Activated T-helper 17 cell treated with anti-CD3 and anti-CD28 coated beads, Interleukin-2, amount 50 U/mL, for 72 hours (primary cell): ENCODE results near the gene TRAPPC2L. TPM values are rescaled to one million over a fixed set of nuclear protein-coding genes. Genes with fewer than 3 reads are reported as not detected.
A peak's percentile ranks its signal among the peaks of the same experiment; 100 is the strongest.

ENCODE experiments used
- ATAC-seq: fragments of 150-1000 bp; cut with Tn5 transposase; replicated peaks from 2 replicates; pipeline ENCODE4 v1.10.0; 2021; ENCODE audit warnings: mild to moderate bottlenecking, moderate library complexity
- H3K27ac Mint-ChIP-seq: one replicate; pipeline ENCODE4 v1.8.0; 2022; ENCODE audit warnings: mixed read lengths
- H3K27me3 Mint-ChIP-seq: one replicate; pipeline ENCODE4 v1.8.0; 2022; ENCODE audit warnings: mixed read lengths
- H3K36me3 Mint-ChIP-seq: one replicate; pipeline ENCODE4 v1.8.0; 2022; ENCODE audit warnings: low read depth, mild to moderate bottlenecking, mixed read lengths
- H3K4me1 Mint-ChIP-seq: one replicate; pipeline ENCODE4 v1.8.0; 2022; ENCODE audit warnings: mixed read lengths
- H3K4me3 Mint-ChIP-seq: one replicate; pipeline ENCODE4 v1.8.0; 2022; ENCODE audit warnings: mild to moderate bottlenecking, mixed read lengths
- H3K9me3 Mint-ChIP-seq: one replicate; pipeline ENCODE4 v1.8.0; 2022; ENCODE audit warnings: mixed read lengths
- total RNA-seq, 2 donors: library from RNA; stranded (reverse); gene quantifications; one replicate each; pipeline ENCODE4 v1.2.3, GENCODE V29; 2022

TRAPPC2L gene
- total RNA-seq, 2 donors from 2014 or later: 51.1 to 73.9 TPM

- Mint-ChIP-seq H3K27me3 (peaks cover 9% of the 10 kb centered on the region), H3K36me3 (no peaks in the 10 kb centered on the region), H3K9me3 (no peaks in the 10 kb centered on the region), H3K27ac (no peak overlapping the region), H3K4me1 (no peaks in the 10 kb centered on the region), H3K4me3 (no peak overlapping the region)
- ATAC-seq: no peak
Observed at GRCh38 chr16:88868974-88869672, 12.2 kb downstream of the TRAPPC2L start.

- no peak overlapping the region for H3K27ac Mint-ChIP-seq
- H3K4me3 Mint-ChIP-seq: no peak overlapping the region
- no peaks in the 10 kb centered on the region for H3K9me3 Mint-ChIP-seq
- no peaks in the 10 kb centered on the region for H3K36me3 Mint-ChIP-seq
- no peak for ATAC-seq
- H3K4me1 Mint-ChIP-seq: no peaks in the 10 kb centered on the region
- H3K27me3 Mint-ChIP-seq: peaks cover 9% of the 10 kb centered on the region
Observed at GRCh38 chr16:88869673-88869980, 12.7 kb downstream of the TRAPPC2L start.

GRCh38 chr16:88870608-88871348, 13.9 kb downstream of the TRAPPC2L start:
- Mint-ChIP-seq H3K27ac (no peak overlapping the region), H3K4me3 (peak overlapping the region; percentile 33)
- no peak for ATAC-seq

GRCh38 chr16:88871349-88871702, 14.4 kb downstream of the TRAPPC2L start:
- H3K4me3 Mint-ChIP-seq: peak overlapping the region; percentile 33
- no peaks in the 10 kb centered on the region for H3K4me1 Mint-ChIP-seq
- no peaks in the 10 kb centered on the region for H3K36me3 Mint-ChIP-seq
- no peak for ATAC-seq
- peaks cover 9% of the 10 kb centered on the region for H3K27me3 Mint-ChIP-seq
- no peaks in the 10 kb centered on the region for H3K9me3 Mint-ChIP-seq
- H3K27ac Mint-ChIP-seq: no peak overlapping the region

More at GRCh38 chr16:88870608-88871348, 13.9 kb downstream of the TRAPPC2L start:
- H3K36me3 Mint-ChIP-seq: no peaks in the 10 kb centered on the region
- H3K4me1 Mint-ChIP-seq: no peaks in the 10 kb centered on the region
- H3K27me3 Mint-ChIP-seq: peaks cover 9% of the 10 kb centered on the region
- H3K9me3 Mint-ChIP-seq: no peaks in the 10 kb centered on the region

- no peak for ATAC-seq
- Mint-ChIP-seq H3K27me3 (peaks cover 9% of the 10 kb centered on the region), H3K27ac (no peak overlapping the region), H3K4me1 (no peaks in the 10 kb centered on the region), H3K9me3 (no peaks in the 10 kb centered on the region), H3K36me3 (no peaks in the 10 kb centered on the region), H3K4me3 (no peak overlapping the region)
Observed at GRCh38 chr16:88871730-88872416, 14.9 kb downstream of the TRAPPC2L start.

- Mint-ChIP-seq H3K4me1 (no peaks in the 10 kb centered on the region), H3K27me3 (peaks cover 9% of the 10 kb centered on the region), H3K36me3 (no peaks in the 10 kb centered on the region), H3K9me3 (no peaks in the 10 kb centered on the region), H3K27ac (no peak overlapping the region), H3K4me3 (no peak overlapping the region)
- ATAC-seq: no peak
Observed at GRCh38 chr16:88872650-88873331, 15.9 kb downstream of the TRAPPC2L start.

GRCh38 chr16:88874938-88875599, 18.1 kb downstream of the TRAPPC2L start:
- no peaks in the 10 kb centered on the region for H3K4me1 Mint-ChIP-seq
- no peak overlapping the region for H3K27ac Mint-ChIP-seq
- H3K36me3 Mint-ChIP-seq: no peaks in the 10 kb centered on the region
- no peaks in the 10 kb centered on the region for H3K9me3 Mint-ChIP-seq
- ATAC-seq: no peak
- peaks cover 9% of the 10 kb centered on the region for H3K27me3 Mint-ChIP-seq
- H3K4me3 Mint-ChIP-seq: no peak overlapping the region

GRCh38 chr16:88875703-88876234, 18.8 kb downstream of the TRAPPC2L start:
- H3K27ac Mint-ChIP-seq: no peak overlapping the region
- H3K4me1 Mint-ChIP-seq: no peaks in the 10 kb centered on the region
- H3K4me3 Mint-ChIP-seq: no peak overlapping the region
- no peaks in the 10 kb centered on the region for H3K9me3 Mint-ChIP-seq
- no peaks in the 10 kb centered on the region for H3K36me3 Mint-ChIP-seq
- H3K27me3 Mint-ChIP-seq: peaks cover 6% of the 10 kb centered on the region
- no peak for ATAC-seq

- Mint-ChIP-seq H3K4me1 (no peaks in the 10 kb centered on the region), H3K27ac (no peak overlapping the region), H3K4me3 (no peak overlapping the region), H3K27me3 (no peaks in the 10 kb centered on the region), H3K9me3 (no peaks in the 10 kb centered on the region), H3K36me3 (no peaks in the 10 kb centered on the region)
- no peak for ATAC-seq
Observed at GRCh38 chr16:88876942-88877526, 20.1 kb downstream of the TRAPPC2L start.

GRCh38 chr16:88877564-88878289, 20.8 kb downstream of the TRAPPC2L start:
- Mint-ChIP-seq H3K36me3 (no peaks in the 10 kb centered on the region), H3K27ac (no peak overlapping the region), H3K9me3 (no peaks in the 10 kb centered on the region), H3K4me3 (no peak overlapping the region), H3K27me3 (no peaks in the 10 kb centered on the region), H3K4me1 (no peaks in the 10 kb centered on the region)
- ATAC-seq: no peak

- Mint-ChIP-seq H3K27ac (no peak overlapping the region), H3K9me3 (no peaks in the 10 kb centered on the region), H3K27me3 (no peaks in the 10 kb centered on the region), H3K4me1 (no peaks in the 10 kb centered on the region), H3K4me3 (no peak overlapping the region), H3K36me3 (no peaks in the 10 kb centered on the region)
- ATAC-seq: no peak
Observed at GRCh38 chr16:88878356-88878755, 21.4 kb downstream of the TRAPPC2L start.

GRCh38 chr16:88878967-88879787, 22.2 kb downstream of the TRAPPC2L start:
- Mint-ChIP-seq H3K4me3 (no peak overlapping the region), H3K9me3 (no peaks in the 10 kb centered on the region), H3K27ac (no peak overlapping the region), H3K36me3 (no peaks in the 10 kb centered on the region), H3K27me3 (no peaks in the 10 kb centered on the region), H3K4me1 (no peaks in the 10 kb centered on the region)
- no peak for ATAC-seq

GRCh38 chr16:88879788-88880055, 22.8 kb downstream of the TRAPPC2L start:
- Mint-ChIP-seq H3K27me3 (no peaks in the 10 kb centered on the region), H3K4me3 (no peak overlapping the region), H3K27ac (no peak overlapping the region), H3K36me3 (no peaks in the 10 kb centered on the region), H3K4me1 (no peaks in the 10 kb centered on the region), H3K9me3 (no peaks in the 10 kb centered on the region)
- ATAC-seq: no peak
